ENCODE data around the gene HSD17B4.

GRCh38 chr5:119452373-119453039 is at the start of gene HSD17B4:
- no peak for TF ChIP-seq EZH2 (IDR thresholded peaks at IDR 0.05; ENCODE audit: low read length, missing control alignments)
- no peak for TF ChIP-seq CTCF (conservative IDR thresholded peaks at IDR 0.05 in 1 of 2, IDR thresholded peaks at IDR 0.05 in 1 of 2; ENCODE audit: low read depth in 1 of 2, low read length in 2 of 2)

Measured in fibroblast of lung (primary cell).